GM19043 (cell line): ENCODE measurements around the gene PLA2G2D.

ENCODE experiments used
- ATAC-seq: cut with Tn5 transposase; IDR thresholded peaks from one replicate; pipeline ENCODE4 v1.9.1; 2021; ENCODE audit warnings: low read depth; ENCODE audit not compliant: unreplicated experiment

PLA2G2D gene

GRCh38 chr1:20119347-20119746 lies at the start of gene PLA2G2D:
Gene PLA2G2D, minus strand, starts transcription at chr1:20119536. Its CDS starts 38 bp downstream, at chr1:20119498.
- no peak for ATAC-seq

GRCh38 chr1:20168564-20169491 lies 49.5 kb upstream of the PLA2G2D start:
- ATAC-seq, result no peak

- ATAC-seq, result no peak
These were observed 47.8 kb upstream of the PLA2G2D start for GRCh38 chr1:20167126-20167525.

- ATAC-seq, result no peak
These were observed 46.7 kb upstream of the PLA2G2D start for GRCh38 chr1:20166051-20166450.

- ATAC-seq, result no peak
These were observed 46.2 kb upstream of the PLA2G2D start for GRCh38 chr1:20165522-20165951.

- ATAC-seq, result no peak
These were observed 45.4 kb upstream of the PLA2G2D start for GRCh38 chr1:20164694-20165202.

- ATAC-seq, result no peak
These were observed 40.7 kb upstream of the PLA2G2D start for GRCh38 chr1:20160034-20160433.

GRCh38 chr1:20158358-20159070 lies 39.2 kb upstream of the PLA2G2D start:
- no peak for ATAC-seq

GRCh38 chr1:20154301-20154831 lies 35.0 kb upstream of the PLA2G2D start:
- ATAC-seq, result no peak

- no peak for ATAC-seq
These were observed 33.7 kb upstream of the PLA2G2D start for GRCh38 chr1:20153000-20153418.

- no peak for ATAC-seq
These were observed 33.2 kb upstream of the PLA2G2D start for GRCh38 chr1:20152599-20152930.

GRCh38 chr1:20151906-20152598 lies 32.7 kb upstream of the PLA2G2D start:
- ATAC-seq, result no peak

GRCh38 chr1:20150969-20151368 lies 31.6 kb upstream of the PLA2G2D start:
- no peak for ATAC-seq

- no peak for ATAC-seq
These were observed 31.0 kb upstream of the PLA2G2D start for GRCh38 chr1:20150326-20150705.

- ATAC-seq, result no peak
These were observed 30.4 kb upstream of the PLA2G2D start for GRCh38 chr1:20149601-20150325.

- no peak for ATAC-seq
These were observed 29.5 kb upstream of the PLA2G2D start for GRCh38 chr1:20148571-20149500.

- ATAC-seq, result no peak
These were observed 28.7 kb upstream of the PLA2G2D start for GRCh38 chr1:20147846-20148570.
